ENCODE measurements around the gene PHTF2. TPM values are rescaled to one million over a fixed set of nuclear protein-coding genes. Genes with fewer than 3 reads are reported as not detected.
"Not testable (repeated sequence)": the region's sequence is repeated elsewhere in the genome, so short reads cannot be mapped to it uniquely, and the experiment has no call there.

Gene PHTF2
- total and polyA plus RNA-seq, 10 of the 15 experiments (the other 5 are each of a cell fraction or from before 2014, with no cell fraction given) = 12.9 to 41.8 (median 27.0) TPM

DNA sequence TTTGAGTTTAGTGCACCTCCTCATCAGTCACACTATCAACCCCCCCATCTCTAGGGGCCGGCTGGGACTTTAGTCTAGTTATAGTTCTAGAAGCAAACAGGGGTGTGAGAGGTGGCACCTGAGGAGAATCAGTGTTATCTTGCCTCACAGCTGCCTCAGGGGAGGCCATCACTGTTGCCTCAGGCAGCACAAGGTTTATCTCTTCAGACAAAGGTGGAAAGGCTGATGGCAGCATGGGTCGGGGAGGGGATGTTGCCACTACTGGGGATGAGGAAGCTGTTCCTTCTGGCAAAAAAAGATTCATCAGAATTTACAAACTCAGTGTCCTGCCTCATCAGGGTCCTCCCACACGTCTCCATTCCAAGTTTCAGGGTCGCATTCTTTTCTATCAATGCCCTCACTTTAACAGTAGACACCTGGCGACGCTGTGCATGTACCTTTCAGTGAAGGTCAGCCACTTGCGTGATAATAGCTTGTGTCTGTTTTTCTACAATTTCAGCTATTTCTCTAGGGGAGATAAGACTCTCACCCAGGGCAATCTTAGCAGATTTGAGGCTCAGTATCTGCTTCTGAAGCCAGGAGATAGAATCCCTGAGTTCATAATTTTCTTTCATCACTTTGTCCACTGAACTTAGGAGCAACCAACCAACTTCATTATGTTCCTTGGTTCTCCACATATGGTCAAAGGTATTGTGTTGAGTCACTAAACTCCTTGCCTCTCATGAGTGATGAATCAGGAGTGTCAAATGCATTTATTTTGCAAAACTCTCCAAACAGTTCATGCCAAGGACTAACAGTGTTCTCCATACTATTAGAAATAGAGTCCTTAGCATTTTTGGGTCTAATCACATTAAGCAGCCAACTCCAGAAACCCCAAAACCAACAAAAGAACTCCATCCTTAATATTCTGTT is 75.1 kb downstream of the PHTF2 start:
- H3K9me3 ChIP-seq (replicated peaks; ENCODE audit: control insufficient read depth, insufficient read depth, low read length); RAD21 ChIA-PET (ENCODE audit: unreplicated experiment); H2AFZ ChIP-seq (ENCODE audit: control insufficient read depth, low read depth, low read length); ATAC-seq; H3K4me2 ChIP-seq (ENCODE audit: control insufficient read depth, insufficient read depth); FAIRE-seq; H3K79me2 ChIP-seq (ENCODE audit: control insufficient read depth, insufficient read depth, low read length); H3K27me3 ChIP-seq (replicated peaks in 1 of 2; ENCODE audit: control insufficient read depth in 2 of 2, insufficient read depth in 2 of 2, low read length in 1 of 2); H4K20me1 ChIP-seq (ENCODE audit: control insufficient read depth, insufficient read depth); H3K9ac ChIP-seq (ENCODE audit: control insufficient read depth, insufficient read depth, low read length); H3K4me1 ChIP-seq (ENCODE audit: control insufficient read depth, insufficient read depth, low read length); in situ Hi-C loops (cut with MboI); SMC1A ChIA-PET (ENCODE audit: uncharacterized antibody, unreplicated experiment); DNase-seq (ENCODE audit: low read depth, low spot score); H3K27ac ChIP-seq (ENCODE audit: control insufficient read depth, insufficient read depth); CTCF ChIA-PET; H3K36me3 ChIP-seq (ENCODE audit: control insufficient read depth in 2 of 2, insufficient read depth in 2 of 2, low read length in 1 of 2); BruUV-seq (replicated peaks); H3K4me3 ChIP-seq; intact Hi-C loops (cut with micrococcal nuclease; ENCODE audit: unreplicated experiment): not testable (repeated sequence)
- 89% methylated on average over 7 of the region's 7 CpGs for WGBS (ENCODE audit: insufficient coverage, insufficient replicate concordance, low lambda C conversion rate, missing lambda C conversion rate)
- POLR2A ChIA-PET = interaction anchor here (0.6 kb wide), 1 partner anchor 214 kb away, joined by 9 read pairs; no protein-coding TSS in a partner anchor

DNA sequence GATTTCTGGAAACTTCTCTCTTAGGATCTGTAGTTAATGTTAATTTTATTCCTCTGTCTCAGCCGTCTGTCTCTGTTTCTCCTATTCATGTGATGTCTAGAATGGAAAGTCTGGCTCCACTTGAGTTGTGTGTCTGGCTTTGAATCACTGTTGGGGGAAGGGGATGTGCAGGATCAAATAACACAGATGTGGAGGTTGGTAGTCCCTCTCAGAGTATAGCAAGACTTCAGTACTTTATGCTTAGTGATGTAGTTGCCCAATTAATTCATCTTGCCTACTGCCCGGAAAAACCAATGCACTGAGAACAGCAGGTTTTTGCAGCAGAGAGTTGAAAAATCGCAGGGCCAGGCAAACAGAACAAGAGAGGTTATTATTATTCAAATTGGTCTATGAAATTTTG is 79.2 kb downstream of the PHTF2 start:
- in situ Hi-C loops (cut with MboI) = no loop called here

More for the DNA sequence above, 79.2 kb downstream of the PHTF2 start:
- ChIA-PET POLR2A (interaction anchor here (1.1 kb wide), 1 partner anchor 16 kb away, joined by 3 read pairs; no protein-coding TSS in a partner anchor), RAD21 (ENCODE audit: unreplicated experiment) (no interaction called here), SMC1A (ENCODE audit: uncharacterized antibody, unreplicated experiment) (interaction anchor here (0.7 kb wide), 1 partner anchor 13 kb away, joined by 3 read pairs; no protein-coding TSS in a partner anchor), CTCF (no interaction called here)
- Histone ChIP-seq H2AFZ (ENCODE audit: control insufficient read depth, low read depth, low read length) (no peak overlapping the region), H3K27ac (ENCODE audit: control insufficient read depth, insufficient read depth) (no peak overlapping the region), H3K36me3 (ENCODE audit: control insufficient read depth in 2 of 2, insufficient read depth in 2 of 2, low read length in 1 of 2) (no peaks in the 10 kb centered on the region), H3K4me3 (no peak overlapping the region), H4K20me1 (ENCODE audit: control insufficient read depth, insufficient read depth) (no peaks in the 10 kb centered on the region), H3K4me1 (ENCODE audit: control insufficient read depth, insufficient read depth, low read length) (no peaks in the 10 kb centered on the region), H3K9me3 (replicated peaks; ENCODE audit: control insufficient read depth, insufficient read depth, low read length) (no peaks in the 10 kb centered on the region), H3K9ac (ENCODE audit: control insufficient read depth, insufficient read depth, low read length) (no peak overlapping the region), H3K27me3 (replicated peaks in 1 of 2; ENCODE audit: control insufficient read depth in 2 of 2, insufficient read depth in 2 of 2, low read length in 1 of 2) (no peaks in the 10 kb centered on the region), H3K79me2 (ENCODE audit: control insufficient read depth, insufficient read depth, low read length) (no peaks in the 10 kb centered on the region), H3K4me2 (ENCODE audit: control insufficient read depth, insufficient read depth) (no peak overlapping the region)
- TF ChIP-seq SIX5 (IDR thresholded peaks at IDR 0.05; ENCODE audit: low read depth, low read length, severe bottlenecking) (no peak), CBX3 (IDR thresholded peaks at IDR 0.05; ENCODE audit: borderline replicate concordance, low read depth) (no peak), ZNF24 (IDR thresholded peaks at IDR 0.05) (no peak), POLR2AphosphoS5 (IDR thresholded peaks at IDR 0.05; ENCODE audit: low read length) (no peak), NFIC (IDR thresholded peaks at IDR 0.05; ENCODE audit: low read depth, low read length) (no peak), MEF2B (IDR thresholded peaks at IDR 0.05; ENCODE audit: partially characterized antibody, poor library complexity, severe bottlenecking) (no peak)
- ATAC-seq (no peak), FAIRE-seq (no peak), DNase-seq (ENCODE audit: low read depth, low spot score) (no peak)
- BruUV-seq (replicated peaks) = no TSS peak
- intact Hi-C loops (cut with micrococcal nuclease; ENCODE audit: unreplicated experiment) = no loop called here
- WGBS (ENCODE audit: insufficient coverage, insufficient replicate concordance, low lambda C conversion rate, missing lambda C conversion rate) = 83% methylated on average over 3 of the region's 3 CpGs
